GM23338 (cell line): ENCODE results near the gene PPP1R7. TPM values are rescaled to one million over a fixed set of nuclear protein-coding genes. Genes with fewer than 3 reads are reported as not detected.

Experiments
- ATAC-seq: fragments of 200-7000 bp; cut with Tn5 transposase; 3 replicates; pipeline ENCODE4 v1.9.1; 2020
- DNase-seq: peaks from one replicate; pipeline ENCODE4 v3.0.0-alpha.2; 2015; ENCODE audit warnings: low spot score
- H2AFZ ChIP-seq: fragments of 200-600 bp; sonication (generic); 2 replicates; pipeline ENCODE4 v1.8.0; 2016; ENCODE audit warnings: antibody characterized with exemption, mild to moderate bottlenecking, moderate library complexity
- H3F3A ChIP-seq: fragments of 200-600 bp; sonication (generic); replicated peaks from 2 replicates; pipeline ENCODE4 v1.8.0; 2017; ENCODE audit warnings: antibody characterized with exemption, mixed run types, low read depth
- H3K27ac ChIP-seq: fragments of 200-600 bp; sonication (generic); 2 replicates; pipeline ENCODE4 v1.6.1; 2016; ENCODE audit warnings: low read depth
- H3K27me3 ChIP-seq: fragments of 200-600 bp; sonication (generic); 2 replicates; pipeline ENCODE4 v1.8.0; 2016; ENCODE audit warnings: mild to moderate bottlenecking, mixed run types, moderate library complexity; ENCODE audit not compliant: insufficient read depth
- H3K36me3 ChIP-seq: fragments of 200-600 bp; sonication (generic); 2 replicates; pipeline ENCODE4 v1.8.0; 2016; ENCODE audit warnings: mild to moderate bottlenecking; ENCODE audit not compliant: insufficient read depth
- H3K4me1 ChIP-seq: fragments of 200-600 bp; sonication (generic); 2 replicates; pipeline ENCODE4 v1.8.0; 2016; ENCODE audit warnings: mild to moderate bottlenecking, moderate library complexity; ENCODE audit not compliant: insufficient read depth
- H3K4me2 ChIP-seq: fragments of 200-600 bp; sonication (generic); 2 replicates; pipeline ENCODE4 v1.7.1; 2017; ENCODE audit warnings: mixed run types
- H3K4me3 ChIP-seq: fragments of 200-600 bp; sonication (generic); 2 replicates; pipeline ENCODE4 v1.6.1; 2016; ENCODE audit warnings: mixed run types
- H3K79me2 ChIP-seq: fragments of 200-600 bp; sonication (generic); replicated peaks from 2 replicates; pipeline ENCODE4 v1.8.0; 2017; ENCODE audit warnings: mild to moderate bottlenecking; ENCODE audit not compliant: insufficient read depth
- H3K9me2 ChIP-seq: fragments of 200-600 bp; sonication (generic); 2 replicates; pipeline ENCODE4 v1.8.0; 2017; ENCODE audit not compliant: insufficient read depth
- H4K20me1 ChIP-seq: fragments of 200-600 bp; sonication (generic); replicated peaks from 2 replicates; pipeline ENCODE4 v1.8.0; 2017; ENCODE audit warnings: mild to moderate bottlenecking; ENCODE audit not compliant: insufficient read depth
- H3K27ac Mint-ChIP-seq: 2 replicates; pipeline ENCODE4 v1.8.0; 2020; ENCODE audit warnings: inconsistent platforms, mild to moderate bottlenecking, moderate library complexity, mixed read lengths
- H3K27me3 Mint-ChIP-seq: 3 replicates; pipeline ENCODE4 v1.8.0; 2022; ENCODE audit warnings: low read depth, mild to moderate bottlenecking, moderate library complexity, mixed read lengths, inconsistent platforms; ENCODE audit not compliant: insufficient read depth, poor library complexity
- H3K36me3 Mint-ChIP-seq: 3 replicates; pipeline ENCODE4 v1.8.0; 2021; ENCODE audit warnings: low read depth, mild to moderate bottlenecking, inconsistent platforms, moderate library complexity, mixed read lengths
- H3K4me1 Mint-ChIP-seq: 3 replicates; pipeline ENCODE4 v1.8.0; 2020; ENCODE audit warnings: mild to moderate bottlenecking, inconsistent platforms, mixed read lengths
- H3K4me3 Mint-ChIP-seq: 3 replicates; pipeline ENCODE4 v1.8.0; 2021; ENCODE audit warnings: moderate library complexity, mild to moderate bottlenecking, inconsistent platforms, mixed read lengths
- H3K9me3 Mint-ChIP-seq: 3 replicates; pipeline ENCODE4 v1.8.0; 2020; ENCODE audit warnings: moderate library complexity, mild to moderate bottlenecking, inconsistent platforms, mixed read lengths
- CTCF ChIP-seq, 2 experiments: fragments of 200-600 bp in 1 of 2; sonication (generic) in 1 of 2; conservative IDR thresholded peaks; 2 replicates each; pipeline versions ENCODE4 v1.5.1 to v1.6.1; 2016 to 2017; ENCODE audit warnings: antibody characterized with exemption in 2 of 2, low read depth in 2 of 2, mild to moderate bottlenecking in 2 of 2, moderate library complexity in 1 of 2
- ETS1 ChIP-seq: IDR thresholded peaks from 2 replicates; pipeline ENCODE4 v1.6.1; 2016; ENCODE audit warnings: antibody characterized with exemption
- EZH2 ChIP-seq: fragments of 200-600 bp; sonication (generic); IDR thresholded peaks from one replicate; pipeline ENCODE4 v1.8.0; 2017; ENCODE audit warnings: antibody characterized with exemption, mild to moderate bottlenecking, low read depth; ENCODE audit not compliant: unreplicated experiment
- EZH2phosphoT487 ChIP-seq: fragments of 200-600 bp; sonication (generic); IDR thresholded peaks from one replicate; pipeline ENCODE4 v1.8.1; 2018; ENCODE audit warnings: antibody characterized with exemption; ENCODE audit not compliant: unreplicated experiment
- JUNB ChIP-seq: IDR thresholded peaks from one replicate; pipeline ENCODE4 v1.6.1; 2016; ENCODE audit warnings: antibody characterized with exemption; ENCODE audit not compliant: unreplicated experiment
- NANOG ChIP-seq: IDR thresholded peaks from 2 replicates; pipeline ENCODE4 v1.6.1; 2016; ENCODE audit warnings: antibody characterized with exemption, borderline replicate concordance
- REST ChIP-seq: IDR thresholded peaks from one replicate; pipeline ENCODE4 v1.6.1; 2018; ENCODE audit warnings: antibody characterized with exemption; ENCODE audit not compliant: unreplicated experiment
- ZNF114 ChIP-seq: fragments of 250-450 bp; sonication (Bioruptor Pico); IDR thresholded peaks from 2 replicates; pipeline ENCODE4 v1.5.0; 2020; ENCODE audit warnings: mild to moderate bottlenecking, moderate library complexity
- ZNF331 ChIP-seq: fragments of 250-450 bp; sonication (Bioruptor Pico); IDR thresholded peaks from 2 replicates; pipeline ENCODE4 v1.5.0; 2020; ENCODE audit warnings: low read depth, mild to moderate bottlenecking, moderate library complexity
- polyA plus RNA-seq: library from polyadenylated mRNA; unstranded; fragments of >200 nt; fragmentation: Nextera tagmentation; extraction: Ambion mirVana; gene quantifications from 2 replicates; pipeline ENCODE4 v1.2.1, GENCODE V29; 2016
- total RNA-seq: library from RNA; depleted of rRNA; stranded (reverse); fragments of >200 nt; shearing (Covaris generic); gene quantifications from 2 replicates; pipeline ENCODE4 v1.2.3, GENCODE V29; 2014

PPP1R7 gene
- total and polyA plus RNA-seq, 2 experiments from 2014 or later = 48.2 to 94.3 TPM

- TF ChIP-seq REST (no peak), JUNB (no peak), NANOG (no peak), EZH2 (no peak), CTCF (conservative IDR thresholded peaks at IDR 0.05; ENCODE audit: low read depth in 2 of 2) (no peak)
Measured at GRCh38 chr2:241112046-241112445, 38.2 kb upstream of the PPP1R7 start (continued).

- Histone ChIP-seq H3K27ac (no peak overlapping the region), H2AFZ (no peak overlapping the region), H3K4me3 (no peak overlapping the region), H3K79me2 (no peaks in the 10 kb centered on the region), H3K27me3 (no peaks in the 10 kb centered on the region), H3K36me3 (no peaks in the 10 kb centered on the region), H3K4me1 (no peaks in the 10 kb centered on the region), H3K9me2 (no peaks in the 10 kb centered on the region), H3F3A (no peaks in the 10 kb centered on the region), H3K4me2 (no peak overlapping the region), H4K20me1 (no peaks in the 10 kb centered on the region; the same call in 1 of the 2 replicates)
- H3K9me3 Mint-ChIP-seq = no peaks in the 10 kb centered on the region; the same call in 2 of the 3 replicates
- peaks cover 2% of the 10 kb centered on the region for H3K27me3 Mint-ChIP-seq
- H3K36me3 Mint-ChIP-seq = peaks cover 23% of the 10 kb centered on the region; the same call in 2 of the 3 replicates
- ATAC-seq (no peak), DNase-seq (no peak)
- no peak overlapping the region for H3K27ac Mint-ChIP-seq
- no peaks in the 10 kb centered on the region for H3K4me1 Mint-ChIP-seq
- H3K4me3 Mint-ChIP-seq = no peak overlapping the region
- no peak for TF ChIP-seq EZH2
- no peak for TF ChIP-seq ZNF114
- TF ChIP-seq ZNF331 (CRISPR knock-in tag) = no peak
- TF ChIP-seq EZH2phosphoT487 = no peak
- TF ChIP-seq NANOG = no peak
- no peak for TF ChIP-seq CTCF (conservative IDR thresholded peaks at IDR 0.05; ENCODE audit: low read depth in 2 of 2)
- no peak for TF ChIP-seq ETS1
- no peak for TF ChIP-seq REST
Measured at GRCh38 chr2:241112592-241112991, 37.7 kb upstream of the PPP1R7 start.
